Hepatocyte (in vitro differentiated cells): ENCODE results near the gene CCDC102A.

Source experiments
- CTCF ChIP-seq: fragments of 200-600 bp; sonication (generic); IDR thresholded peaks from 2 replicates; pipeline ENCODE4 v1.5.1; 2016; ENCODE audit warnings: antibody characterized with exemption, mild to moderate bottlenecking; ENCODE audit not compliant: poor library complexity
- EZH2phosphoT487 ChIP-seq: fragments of 200-600 bp; sonication (generic); IDR thresholded peaks from one replicate; pipeline ENCODE4 v1.6.1; 2018; ENCODE audit warnings: antibody characterized with exemption, mild to moderate bottlenecking, low read depth, moderate library complexity; ENCODE audit not compliant: unreplicated experiment, severe bottlenecking

- TF ChIP-seq CTCF (no peak), EZH2phosphoT487 (no peak)
These were observed 65.7 kb downstream of the CCDC102A start for GRCh38 chr16:57470711-57471110.
